HG03280 (cell line): ENCODE measurements around the gene DHRS13.
"Not testable (repeated sequence)": the region's sequence is repeated elsewhere in the genome, so short reads cannot be mapped to it uniquely, and the experiment has no call there.

Source experiments
- ATAC-seq: cut with Tn5 transposase; IDR thresholded peaks from one replicate; pipeline ENCODE4 v1.9.1; 2021; ENCODE audit warnings: mild to moderate bottlenecking, moderate library complexity; ENCODE audit not compliant: unreplicated experiment

Gene DHRS13

GRCh38 chr17:28937044-28937729 is 34.3 kb upstream of the DHRS13 start:
- no peak for ATAC-seq

- ATAC-seq = no peak
These were observed 33.0 kb upstream of the DHRS13 start for GRCh38 chr17:28935744-28936460.

GRCh38 chr17:28934508-28934907 is 31.6 kb upstream of the DHRS13 start:
- ATAC-seq = not testable (repeated sequence)

- no peak for ATAC-seq
These were observed 26.9 kb upstream of the DHRS13 start for GRCh38 chr17:28929787-28930186.

GRCh38 chr17:28928061-28928460 is 25.2 kb upstream of the DHRS13 start:
- ATAC-seq = no peak

GRCh38 chr17:28926786-28927185 is 23.9 kb upstream of the DHRS13 start:
- ATAC-seq = no peak

GRCh38 chr17:28926366-28926765 is 23.5 kb upstream of the DHRS13 start:
- ATAC-seq = no peak

- ATAC-seq = no peak
These were observed 23.1 kb upstream of the DHRS13 start for GRCh38 chr17:28925912-28926365.

GRCh38 chr17:28920201-28920600 is 17.3 kb upstream of the DHRS13 start:
- ATAC-seq = no peak

- no peak for ATAC-seq
These were observed 15.4 kb upstream of the DHRS13 start for GRCh38 chr17:28918295-28918694.

- ATAC-seq = no peak
These were observed 14.6 kb upstream of the DHRS13 start for GRCh38 chr17:28917465-28917864.

- no peak for ATAC-seq
These were observed 14.2 kb upstream of the DHRS13 start for GRCh38 chr17:28917029-28917428.

GRCh38 chr17:28916302-28916934 is 13.5 kb upstream of the DHRS13 start:
- no peak for ATAC-seq

GRCh38 chr17:28912938-28913333 is 10.1 kb upstream of the DHRS13 start:
- ATAC-seq = no peak

- ATAC-seq = no peak
These were observed 9.5 kb upstream of the DHRS13 start for GRCh38 chr17:28912281-28912937.

GRCh38 chr17:28911411-28912045 is 8.6 kb upstream of the DHRS13 start:
- no peak for ATAC-seq

- no peak for ATAC-seq
These were observed 7.7 kb upstream of the DHRS13 start for GRCh38 chr17:28910534-28910933.

- no peak for ATAC-seq
These were observed 5.8 kb upstream of the DHRS13 start for GRCh38 chr17:28908640-28909167.

GRCh38 chr17:28907709-28908475 is 5.0 kb upstream of the DHRS13 start:
- ATAC-seq = no peak
